ENCODE data around the gene CHAF1A.

Gene CHAF1A

GRCh38 chr19:4477034-4477801, 74.8 kb downstream of the CHAF1A start:
- no peak overlapping the region for H2BK12ac ChIP-seq (ENCODE audit: low read length in 2 of 2)
- H2BK5ac ChIP-seq (ENCODE audit: low read depth, low read length, poor library complexity, severe bottlenecking) = no peak overlapping the region
- no peak overlapping the region for H3K4me3 ChIP-seq (ENCODE audit: insufficient read depth in 1 of 2, low read depth in 1 of 2, low read length in 2 of 2)
- no peak overlapping the region for H2AFZ ChIP-seq (ENCODE audit: low read depth, low read length)
- H2BK15ac ChIP-seq (ENCODE audit: low read depth, poor library complexity, severe bottlenecking) = no peak overlapping the region
- no peaks in the 10 kb centered on the region for H3K27me3 ChIP-seq (ENCODE audit: control insufficient read depth in 1 of 2, insufficient read depth in 1 of 2, low read length in 2 of 2)
- no peak overlapping the region for H2BK120ac ChIP-seq (ENCODE audit: low read depth, low read length)
- H3K36me3 ChIP-seq (ENCODE audit: control insufficient read depth in 1 of 2, insufficient read depth in 2 of 2, low read depth in 1 of 2, low read length in 2 of 2) = peaks cover 44 to 50% of the 10 kb centered on the region in 2 experiments
- H2AK5ac ChIP-seq (ENCODE audit: low read length, severe bottlenecking) = no peak overlapping the region
- no peak overlapping the region for H3K4ac ChIP-seq (ENCODE audit: low read depth in 1 of 2, low read length in 2 of 2)
- H3K9me3 ChIP-seq (ENCODE audit: control insufficient read depth, low read length) = no peaks in the 10 kb centered on the region
- no peak overlapping the region for H3K9ac ChIP-seq (ENCODE audit: low read length)
- no peak overlapping the region for H4K8ac ChIP-seq (ENCODE audit: low read length)
- no peak overlapping the region for H3K14ac ChIP-seq (ENCODE audit: low read length in 2 of 2)
- peaks cover 19% of the 10 kb centered on the region for H3K4me1 ChIP-seq (ENCODE audit: control insufficient read depth, insufficient read depth, low read depth, low read length)
- no peak overlapping the region for H4K91ac ChIP-seq (ENCODE audit: low read length)
- peaks cover 27% of the 10 kb centered on the region for H3K79me1 ChIP-seq (replicated peaks; ENCODE audit: low read length, poor library complexity, severe bottlenecking)
- H3K18ac ChIP-seq (ENCODE audit: low read depth in 1 of 2, low read length in 2 of 2) = no peak overlapping the region
- no peak overlapping the region for H3K27ac ChIP-seq (ENCODE audit: low read length, poor library complexity, severe bottlenecking)
- no peak overlapping the region for H3K4me2 ChIP-seq (ENCODE audit: low read length, poor library complexity, severe bottlenecking)
- DNase-seq = no peak
- 89% methylated on average over 16 of the region's 16 CpGs for WGBS
- no peak overlapping the region for H3K23ac ChIP-seq (ENCODE audit: low read length in 2 of 2)

- Histone ChIP-seq H3K36me3 (ENCODE audit: control insufficient read depth in 1 of 2, insufficient read depth in 2 of 2, low read depth in 1 of 2, low read length in 2 of 2) (peaks cover 50 to 65% of the 10 kb centered on the region in 2 experiments), H2AFZ (ENCODE audit: low read depth, low read length) (no peak overlapping the region), H2BK5ac (ENCODE audit: low read depth, low read length, poor library complexity, severe bottlenecking) (no peak overlapping the region), H3K9me3 (ENCODE audit: control insufficient read depth, low read length) (no peaks in the 10 kb centered on the region), H3K27ac (ENCODE audit: low read length, poor library complexity, severe bottlenecking) (no peak overlapping the region), H4K91ac (ENCODE audit: low read length) (no peak overlapping the region), H3K4me3 (ENCODE audit: insufficient read depth in 1 of 2, low read depth in 1 of 2, low read length in 2 of 2) (no peak overlapping the region), H3K27me3 (ENCODE audit: control insufficient read depth in 1 of 2, insufficient read depth in 1 of 2, low read length in 2 of 2) (no peaks in the 10 kb centered on the region), H2BK15ac (ENCODE audit: low read depth, poor library complexity, severe bottlenecking) (no peak overlapping the region), H3K4me2 (ENCODE audit: low read length, poor library complexity, severe bottlenecking) (no peak overlapping the region), H3K9ac (ENCODE audit: low read length) (no peak overlapping the region), H3K4me1 (ENCODE audit: control insufficient read depth, insufficient read depth, low read depth, low read length) (no peaks in the 10 kb centered on the region), H3K4ac (ENCODE audit: low read depth in 1 of 2, low read length in 2 of 2) (no peak overlapping the region), H3K18ac (ENCODE audit: low read depth in 1 of 2, low read length in 2 of 2) (no peak overlapping the region), H4K8ac (ENCODE audit: low read length) (no peak overlapping the region), H3K14ac (ENCODE audit: low read length in 2 of 2) (no peak overlapping the region), H2BK12ac (ENCODE audit: low read length in 2 of 2) (no peak overlapping the region), H3K79me1 (replicated peaks; ENCODE audit: low read length, poor library complexity, severe bottlenecking) (peaks cover 39% of the 10 kb centered on the region), H2AK5ac (ENCODE audit: low read length, severe bottlenecking) (no peak overlapping the region), H3K23ac (ENCODE audit: low read length in 2 of 2) (no peak overlapping the region), H2BK120ac (ENCODE audit: low read depth, low read length) (no peak overlapping the region)
- WGBS = 96% methylated on average over 35 of the region's 35 CpGs
- DNase-seq = no peak
Measured at GRCh38 chr19:4482721-4483364, 80.4 kb downstream of the CHAF1A start.

DNA sequence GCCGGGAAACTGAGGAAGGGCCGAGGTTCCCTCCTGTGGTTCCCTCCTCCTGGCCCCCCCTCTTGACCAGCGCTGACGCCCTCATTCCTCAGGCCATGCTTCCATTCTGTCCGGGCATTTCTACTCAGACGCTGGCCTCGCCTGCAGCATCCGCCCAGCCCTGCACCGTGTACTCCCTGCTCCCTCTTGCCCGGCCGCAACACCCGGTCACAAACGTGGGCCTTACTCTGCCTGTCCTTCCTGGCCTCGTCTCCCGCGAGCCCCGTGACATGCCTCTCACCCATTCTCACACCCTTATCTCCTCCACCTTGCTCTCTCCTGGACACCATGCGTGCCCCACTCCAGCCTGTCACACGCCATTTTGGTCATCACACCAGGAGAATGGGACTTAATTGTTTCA, 80.9 kb downstream of the CHAF1A start:
- DNase-seq = no peak
- Histone ChIP-seq H3K9ac (ENCODE audit: low read length) (no peak overlapping the region), H2BK12ac (ENCODE audit: low read length in 2 of 2) (no peak overlapping the region), H2BK120ac (ENCODE audit: low read depth, low read length) (no peak overlapping the region), H3K4me2 (ENCODE audit: low read length, poor library complexity, severe bottlenecking) (no peak overlapping the region), H3K4ac (ENCODE audit: low read depth in 1 of 2, low read length in 2 of 2) (no peak overlapping the region), H3K18ac (ENCODE audit: low read depth in 1 of 2, low read length in 2 of 2) (no peak overlapping the region), H3K27ac (ENCODE audit: low read length, poor library complexity, severe bottlenecking) (no peak overlapping the region), H2AFZ (ENCODE audit: low read depth, low read length) (no peak overlapping the region), H3K27me3 (ENCODE audit: control insufficient read depth in 1 of 2, insufficient read depth in 1 of 2, low read length in 2 of 2) (no peaks in the 10 kb centered on the region), H3K23ac (ENCODE audit: low read length in 2 of 2) (no peak overlapping the region), H2AK5ac (ENCODE audit: low read length, severe bottlenecking) (no peak overlapping the region), H4K91ac (ENCODE audit: low read length) (no peak overlapping the region), H3K4me3 (ENCODE audit: insufficient read depth in 1 of 2, low read depth in 1 of 2, low read length in 2 of 2) (no peak overlapping the region), H4K8ac (ENCODE audit: low read length) (no peak overlapping the region), H2BK15ac (ENCODE audit: low read depth, poor library complexity, severe bottlenecking) (no peak overlapping the region), H3K79me1 (replicated peaks; ENCODE audit: low read length, poor library complexity, severe bottlenecking) (peaks cover 40% of the 10 kb centered on the region), H3K14ac (ENCODE audit: low read length in 2 of 2) (no peak overlapping the region), H3K9me3 (ENCODE audit: control insufficient read depth, low read length) (no peaks in the 10 kb centered on the region), H2BK5ac (ENCODE audit: low read depth, low read length, poor library complexity, severe bottlenecking) (no peak overlapping the region), H3K4me1 (ENCODE audit: control insufficient read depth, insufficient read depth, low read depth, low read length) (no peaks in the 10 kb centered on the region), H3K36me3 (ENCODE audit: control insufficient read depth in 1 of 2, insufficient read depth in 2 of 2, low read depth in 1 of 2, low read length in 2 of 2) (peaks cover 51 to 66% of the 10 kb centered on the region in 2 experiments)
- WGBS = 96% methylated on average over 18 of the region's 19 CpGs

DNA sequence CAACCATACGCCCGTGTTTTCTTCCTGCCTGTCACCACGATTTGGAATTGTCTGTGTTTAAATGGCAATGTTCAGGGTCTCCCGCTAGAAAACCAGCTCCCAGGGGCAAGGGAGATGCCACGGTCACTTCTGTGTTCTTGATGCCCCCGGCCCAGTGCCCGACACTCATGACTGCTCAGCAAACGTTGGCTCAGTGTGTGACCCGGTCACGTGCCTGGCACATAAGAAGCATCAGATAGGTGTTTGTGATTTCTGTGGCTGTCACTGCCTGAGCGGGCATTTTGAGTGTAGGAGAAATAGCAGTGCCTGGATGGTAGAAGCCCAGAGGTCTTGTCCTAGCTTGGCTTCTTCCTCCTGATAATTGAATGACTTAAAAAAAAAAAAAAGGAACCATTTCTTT, 85.1 kb downstream of the CHAF1A start:
- Histone ChIP-seq H3K18ac (ENCODE audit: low read depth in 1 of 2, low read length in 2 of 2) (no peak overlapping the region), H3K4me2 (ENCODE audit: low read length, poor library complexity, severe bottlenecking) (no peak overlapping the region), H2AK5ac (ENCODE audit: low read length, severe bottlenecking) (no peak overlapping the region), H2AFZ (ENCODE audit: low read depth, low read length) (no peak overlapping the region), H3K36me3 (ENCODE audit: control insufficient read depth in 1 of 2, insufficient read depth in 2 of 2, low read depth in 1 of 2, low read length in 2 of 2) (peaks cover 69 to 78% of the 10 kb centered on the region in 2 experiments), H2BK5ac (ENCODE audit: low read depth, low read length, poor library complexity, severe bottlenecking) (no peak overlapping the region), H3K23ac (ENCODE audit: low read length in 2 of 2) (no peak overlapping the region), H3K27ac (ENCODE audit: low read length, poor library complexity, severe bottlenecking) (no peak overlapping the region), H4K91ac (ENCODE audit: low read length) (no peak overlapping the region), H3K27me3 (ENCODE audit: control insufficient read depth in 1 of 2, insufficient read depth in 1 of 2, low read length in 2 of 2) (no peaks in the 10 kb centered on the region), H2BK15ac (ENCODE audit: low read depth, poor library complexity, severe bottlenecking) (no peak overlapping the region), H3K4me1 (ENCODE audit: control insufficient read depth, insufficient read depth, low read depth, low read length) (peaks cover 2% of the 10 kb centered on the region), H4K8ac (ENCODE audit: low read length) (no peak overlapping the region), H3K9me3 (ENCODE audit: control insufficient read depth, low read length) (no peaks in the 10 kb centered on the region), H3K79me1 (replicated peaks; ENCODE audit: low read length, poor library complexity, severe bottlenecking) (peaks cover 45% of the 10 kb centered on the region), H3K4ac (ENCODE audit: low read depth in 1 of 2, low read length in 2 of 2) (no peak overlapping the region), H2BK12ac (ENCODE audit: low read length in 2 of 2) (no peak overlapping the region), H3K4me3 (ENCODE audit: insufficient read depth in 1 of 2, low read depth in 1 of 2, low read length in 2 of 2) (no peak overlapping the region), H3K14ac (ENCODE audit: low read length in 2 of 2) (no peak overlapping the region), H3K9ac (ENCODE audit: low read length) (no peak overlapping the region), H2BK120ac (ENCODE audit: low read depth, low read length) (no peak overlapping the region)
- no peak for DNase-seq
- 94% methylated on average over 11 of the region's 11 CpGs for WGBS

Data from mesenchymal stem cell (in vitro differentiated cells and primary cell).